GM15510 (cell line): ENCODE measurements around the gene VSTM1.

ENCODE experiments used
- POLR2A ChIP-seq: IDR thresholded peaks from 3 replicates; pipeline ENCODE4 v1.6.1; 2011; ENCODE audit warnings: borderline replicate concordance; ENCODE audit not compliant: insufficient read length; ENCODE audit errors: extremely low read depth

Gene VSTM1

GRCh38 chr19:54084410-54084809 is 20.7 kb upstream of the VSTM1 start:
- TF ChIP-seq POLR2A: no peak

GRCh38 chr19:54081032-54081431 is 17.3 kb upstream of the VSTM1 start, which contains the start of gene TARM1:
Gene TARM1 (minus strand): TSS chr19:54081365. CDS start chr19:54081340, 25 bp downstream.
- no peak for TF ChIP-seq POLR2A

GRCh38 chr19:54077334-54077733 is 13.6 kb upstream of the VSTM1 start:
- no peak for TF ChIP-seq POLR2A

GRCh38 chr19:54074851-54075250 is 11.2 kb upstream of the VSTM1 start:
- no peak for TF ChIP-seq POLR2A

- TF ChIP-seq POLR2A: no peak
Observed at GRCh38 chr19:54073829-54074228, 10.1 kb upstream of the VSTM1 start.

- TF ChIP-seq POLR2A: no peak
Observed at GRCh38 chr19:54069470-54069869, 5.8 kb upstream of the VSTM1 start.

GRCh38 chr19:54062643-54063042 is 1.1 kb downstream of the VSTM1 start:
- no peak for TF ChIP-seq POLR2A

GRCh38 chr19:54047616-54048015 is 16.1 kb downstream of the VSTM1 start:
- no peak for TF ChIP-seq POLR2A

GRCh38 chr19:54045771-54046170 is 17.9 kb downstream of the VSTM1 start:
- TF ChIP-seq POLR2A: no peak

GRCh38 chr19:54042989-54043388 is 20.7 kb downstream of the VSTM1 start:
- TF ChIP-seq POLR2A: no peak

GRCh38 chr19:54041969-54042606 is 21.6 kb downstream of the VSTM1 start:
- no peak for TF ChIP-seq POLR2A

GRCh38 chr19:54040003-54040402 is 23.7 kb downstream of the VSTM1 start:
- no peak for TF ChIP-seq POLR2A

- no peak for TF ChIP-seq POLR2A
Observed at GRCh38 chr19:54035215-54036178, 28.2 kb downstream of the VSTM1 start.

- no peak for TF ChIP-seq POLR2A
Observed at GRCh38 chr19:54030895-54031586, 32.7 kb downstream of the VSTM1 start.

GRCh38 chr19:54029930-54030490 is 33.7 kb downstream of the VSTM1 start:
- TF ChIP-seq POLR2A: no peak
